GM19328 (cell line): ENCODE measurements around the gene SIRT6.
"Not testable (repeated sequence)": the region's sequence is repeated elsewhere in the genome, so short reads cannot be mapped to it uniquely, and the experiment has no call there.

Experiments
- ATAC-seq: cut with Tn5 transposase; IDR thresholded peaks from one replicate; pipeline ENCODE4 v1.9.1; 2021; ENCODE audit warnings: mild to moderate bottlenecking, moderate library complexity; ENCODE audit not compliant: unreplicated experiment

SIRT6 gene

GRCh38 chr19:4182084-4182810, at the start of gene SIRT6, which contains the start of gene ANKRD24:
Gene SIRT6, minus strand, starts transcription at chr19:4182563. Its CDS starts 24 bp downstream, at chr19:4182539.
Gene ANKRD24, plus strand, starts transcription at chr19:4182689. Its CDS starts 3,737 bp downstream, at chr19:4186426.
- no peak for ATAC-seq

GRCh38 chr19:4232139-4232538, 49.8 kb upstream of the SIRT6 start:
- not testable (repeated sequence) for ATAC-seq

GRCh38 chr19:4231521-4231920, 49.2 kb upstream of the SIRT6 start:
- not testable (repeated sequence) for ATAC-seq

- not testable (repeated sequence) for ATAC-seq
Measured at GRCh38 chr19:4230237-4230636, 47.9 kb upstream of the SIRT6 start.

GRCh38 chr19:4229179-4229931, 47.0 kb upstream of the SIRT6 start, which contains the start of gene EBI3:
Gene EBI3, plus strand, starts transcription at chr19:4229523. Its CDS starts 28 bp downstream, at chr19:4229551.
- ATAC-seq: no peak

- no peak for ATAC-seq
Measured at GRCh38 chr19:4228765-4229178, 46.4 kb upstream of the SIRT6 start.

GRCh38 chr19:4227771-4228170, 45.4 kb upstream of the SIRT6 start:
- no peak for ATAC-seq

GRCh38 chr19:4225885-4226284, 43.5 kb upstream of the SIRT6 start:
- no peak for ATAC-seq

- no peak for ATAC-seq
Measured at GRCh38 chr19:4224470-4224869, 42.1 kb upstream of the SIRT6 start.

GRCh38 chr19:4220188-4220587, 37.8 kb upstream of the SIRT6 start:
- no peak for ATAC-seq

- not testable (repeated sequence) for ATAC-seq
Measured at GRCh38 chr19:4218523-4218922, 36.2 kb upstream of the SIRT6 start.

- ATAC-seq: no peak
Measured at GRCh38 chr19:4217429-4218264, 35.3 kb upstream of the SIRT6 start.

GRCh38 chr19:4216846-4217245, 34.5 kb upstream of the SIRT6 start:
- ATAC-seq: no peak

- ATAC-seq: no peak
Measured at GRCh38 chr19:4215807-4216206, 33.4 kb upstream of the SIRT6 start.

- no peak for ATAC-seq
Measured at GRCh38 chr19:4213116-4213515, 30.8 kb upstream of the SIRT6 start.

GRCh38 chr19:4210166-4210731, 27.9 kb upstream of the SIRT6 start:
- ATAC-seq: no peak

GRCh38 chr19:4208385-4209094, 26.2 kb upstream of the SIRT6 start:
- no peak for ATAC-seq

- ATAC-seq: no peak
Measured at GRCh38 chr19:4206818-4207484, 24.6 kb upstream of the SIRT6 start.

- ATAC-seq: no peak
Measured at GRCh38 chr19:4201798-4202197, 19.4 kb upstream of the SIRT6 start.
